ENCODE measurements around the gene PLEKHG5.
"Not testable (repeated sequence)": the region's sequence is repeated elsewhere in the genome, so short reads cannot be mapped to it uniquely, and the experiment has no call there.

Gene PLEKHG5

DNA sequence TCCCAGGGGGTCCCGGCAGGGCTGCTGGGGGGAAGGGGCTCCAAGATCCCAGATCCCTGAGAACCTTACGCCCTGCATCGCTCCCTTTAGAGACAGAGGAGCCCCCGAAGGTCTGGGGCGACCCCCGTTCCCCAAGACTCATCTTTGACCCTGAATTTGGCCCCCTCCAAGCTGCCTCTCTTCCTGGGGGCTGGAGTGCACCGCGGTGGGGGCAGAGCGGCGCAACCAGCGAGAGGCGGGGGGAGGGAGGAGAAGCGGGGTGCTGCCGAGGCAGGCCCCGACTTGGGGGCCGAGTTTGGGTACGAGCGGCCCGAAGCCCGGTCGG is 5.4 kb upstream of the PLEKHG5 start:
- H3K27me3 ChIP-seq (replicated peaks in 2 of 5; ENCODE audit: control insufficient read depth in 4 of 5, insufficient read depth in 5 of 5, low read length in 4 of 5), result peaks cover 0 to 39% (median 17%) of the 10 kb centered on the region in 5 experiments
- no peaks in the 10 kb centered on the region for H3K36me3 ChIP-seq (ENCODE audit: control insufficient read depth in 4 of 4, insufficient read depth in 4 of 4, low read length in 3 of 4)
- no peak for DNase-seq
- H3K9me3 ChIP-seq (ENCODE audit: control extremely low read depth in 1 of 5, control insufficient read depth in 4 of 5, insufficient read depth in 2 of 5, low read depth in 1 of 5, low read length in 4 of 5), result no peaks in the 10 kb centered on the region
- ChIA-PET POLR2A (no interaction called here), CTCF (interaction anchor here (1.9 kb wide), 1 partner anchor 8 kb away, joined by 5 read pairs; no protein-coding TSS in a partner anchor)
- no peak overlapping the region for H3K27ac ChIP-seq (ENCODE audit: insufficient read depth in 1 of 2, low read depth in 1 of 2, low read length in 2 of 2, poor library complexity in 1 of 2, severe bottlenecking in 2 of 2)
- peak overlapping the region in 4 of 7 experiments; percentile 23 to 51 (median 34) for H3K4me3 ChIP-seq (ENCODE audit: control insufficient read depth in 1 of 7, extremely low read depth in 1 of 7, insufficient read depth in 4 of 7, low read depth in 2 of 7, low read length in 6 of 7)
- 7% methylated on average over 16 of the region's 21 CpGs for WGBS (ENCODE audit: insufficient coverage)
- peaks cover 0 to 25% (median 20%) of the 10 kb centered on the region in 4 experiments for H3K4me1 ChIP-seq (ENCODE audit: control extremely low read depth in 1 of 4, control insufficient read depth in 4 of 4, insufficient read depth in 4 of 4, low read length in 3 of 4)

DNA sequence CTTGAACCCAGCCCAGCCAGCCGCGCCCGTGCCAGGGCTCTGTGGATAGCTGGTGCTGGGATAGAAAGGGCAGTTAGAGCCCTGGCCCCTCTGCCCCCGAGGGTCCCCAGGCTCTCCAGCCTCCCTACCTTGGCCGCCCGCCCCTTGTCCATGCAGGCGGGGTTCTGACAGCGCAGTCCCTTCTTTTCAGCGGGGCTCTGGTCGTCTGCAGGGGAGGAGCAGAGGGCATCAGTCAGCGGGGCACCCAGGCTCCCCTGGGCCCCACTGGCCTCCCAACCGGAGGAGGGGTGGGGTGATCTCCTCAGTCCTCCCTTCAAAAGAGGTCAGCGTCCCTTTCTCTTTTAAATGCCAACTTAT is 4.9 kb upstream of the PLEKHG5 start:
- no peak for DNase-seq
- ChIA-PET POLR2A (no interaction called here), CTCF (interaction anchor here (1.2 to 1.9 kb wide), 3 partner anchors 9 to 28 kb away, joined by 3 to 5 read pairs (median 4); no protein-coding TSS in a partner anchor)
- Histone ChIP-seq H3K36me3 (ENCODE audit: control insufficient read depth in 4 of 4, insufficient read depth in 4 of 4, low read length in 3 of 4) (no peaks in the 10 kb centered on the region), H3K4me3 (ENCODE audit: control insufficient read depth in 1 of 7, extremely low read depth in 1 of 7, insufficient read depth in 4 of 7, low read depth in 2 of 7, low read length in 6 of 7) (no peak overlapping the region), H3K27ac (ENCODE audit: insufficient read depth in 1 of 2, low read depth in 1 of 2, low read length in 2 of 2, poor library complexity in 1 of 2, severe bottlenecking in 2 of 2) (no peak overlapping the region), H3K27me3 (replicated peaks in 2 of 5; ENCODE audit: control insufficient read depth in 4 of 5, insufficient read depth in 5 of 5, low read length in 4 of 5) (peaks cover 0 to 39% (median 17%) of the 10 kb centered on the region in 5 experiments), H3K9me3 (ENCODE audit: control extremely low read depth in 1 of 5, control insufficient read depth in 4 of 5, insufficient read depth in 2 of 5, low read depth in 1 of 5, low read length in 4 of 5) (no peaks in the 10 kb centered on the region), H3K4me1 (ENCODE audit: control extremely low read depth in 1 of 4, control insufficient read depth in 4 of 4, insufficient read depth in 4 of 4, low read length in 3 of 4) (peaks cover 0 to 30% (median 21%) of the 10 kb centered on the region in 4 experiments)
- WGBS (ENCODE audit: insufficient coverage), result 15% methylated on average over 8 of the region's 13 CpGs

DNA sequence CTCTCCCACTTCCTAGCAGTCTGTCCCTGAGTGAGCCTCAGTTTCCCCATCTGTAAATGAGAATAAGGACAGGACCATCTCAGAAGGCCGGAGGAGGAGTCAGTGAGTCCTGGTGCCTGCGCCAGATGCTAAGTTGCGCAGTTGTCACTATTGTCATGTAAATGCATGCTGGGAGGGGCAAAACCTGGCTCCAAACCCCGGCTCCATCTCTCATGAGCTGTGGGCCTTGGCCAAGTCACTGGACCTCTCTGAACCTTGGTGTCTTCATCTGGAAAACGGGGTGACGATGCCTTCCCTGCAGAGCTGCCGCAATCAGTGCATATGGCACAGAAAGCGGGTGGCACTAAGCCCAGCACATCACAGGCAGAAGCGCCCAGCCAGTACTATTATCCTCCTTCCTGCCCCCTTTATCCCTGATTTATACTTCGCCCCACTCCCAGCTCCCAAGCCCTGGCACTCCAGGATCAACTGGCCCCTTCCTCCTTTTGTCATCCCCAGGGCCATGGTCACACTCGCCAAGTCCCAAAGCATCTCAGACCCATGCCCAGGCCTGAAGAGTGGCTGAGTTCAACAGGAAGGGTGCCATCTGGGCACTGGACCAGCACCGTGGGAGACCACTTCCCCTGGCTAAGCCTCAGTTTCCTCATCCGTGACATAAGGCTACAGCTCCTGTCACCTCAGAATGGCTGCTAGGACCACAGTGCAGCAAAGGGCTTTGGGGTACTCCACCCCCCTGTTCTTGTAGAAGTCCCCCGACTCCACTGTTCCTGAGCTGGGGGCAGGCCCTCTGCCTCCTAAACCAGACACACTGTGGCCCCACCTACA is 4.3 kb upstream of the PLEKHG5 start:
- ChIA-PET POLR2A (interaction anchor here (0.6 kb wide), 1 partner anchor 11 kb away, joined by 3 read pairs; no protein-coding TSS in a partner anchor), CTCF (interaction anchor here (1.2 to 1.9 kb wide), 3 partner anchors 9 to 27 kb away, joined by 3 to 5 read pairs (median 4); no protein-coding TSS in a partner anchor)
- Histone ChIP-seq H3K27me3 (replicated peaks in 2 of 5; ENCODE audit: control insufficient read depth in 4 of 5, insufficient read depth in 5 of 5, low read length in 4 of 5) (peaks cover 0 to 39% (median 17%) of the 10 kb centered on the region in 5 experiments), H3K4me1 (ENCODE audit: control extremely low read depth in 1 of 4, control insufficient read depth in 4 of 4, insufficient read depth in 4 of 4, low read length in 3 of 4) (peaks cover 0 to 34% (median 27%) of the 10 kb centered on the region in 4 experiments), H3K4me3 (ENCODE audit: control insufficient read depth in 1 of 7, extremely low read depth in 1 of 7, insufficient read depth in 4 of 7, low read depth in 2 of 7, low read length in 6 of 7) (no peak overlapping the region), H3K27ac (ENCODE audit: insufficient read depth in 1 of 2, low read depth in 1 of 2, low read length in 2 of 2, poor library complexity in 1 of 2, severe bottlenecking in 2 of 2) (no peak overlapping the region), H3K9me3 (ENCODE audit: control extremely low read depth in 1 of 5, control insufficient read depth in 4 of 5, insufficient read depth in 2 of 5, low read depth in 1 of 5, low read length in 4 of 5) (no peaks in the 10 kb centered on the region), H3K36me3 (ENCODE audit: control insufficient read depth in 4 of 4, insufficient read depth in 4 of 4, low read length in 3 of 4) (no peaks in the 10 kb centered on the region)
- DNase-seq, result no peak
- WGBS (ENCODE audit: insufficient coverage), result 81% methylated on average over 13 of the region's 14 CpGs

DNA sequence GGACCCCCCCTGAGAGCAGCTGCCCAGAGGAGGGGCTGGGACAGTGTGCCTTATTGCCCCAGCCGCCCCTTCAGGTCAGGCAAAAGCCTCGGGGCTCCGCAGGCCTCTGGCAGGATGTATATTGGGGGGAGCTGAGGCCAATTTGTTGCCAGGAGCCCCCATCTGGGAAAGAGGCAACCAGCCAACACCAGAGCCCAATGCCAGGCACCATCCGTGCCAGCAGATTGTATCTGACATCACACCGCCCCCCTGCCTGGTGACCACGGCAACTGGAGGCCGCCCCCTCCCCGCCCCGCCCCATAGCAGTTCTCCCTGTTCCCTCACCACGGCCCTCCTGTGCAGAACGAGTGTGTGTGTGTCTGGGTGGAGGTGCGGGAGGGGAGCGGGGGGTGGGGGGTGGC is 3.6 kb upstream of the PLEKHG5 start:
- 52% methylated on average over 3 of the region's 13 CpGs for WGBS (ENCODE audit: insufficient coverage)
- H3K4me3 ChIP-seq (ENCODE audit: control insufficient read depth in 1 of 7, extremely low read depth in 1 of 7, insufficient read depth in 4 of 7, low read depth in 2 of 7, low read length in 6 of 7), result no peak overlapping the region
- peaks cover 0 to 38% (median 33%) of the 10 kb centered on the region in 4 experiments for H3K4me1 ChIP-seq (ENCODE audit: control extremely low read depth in 1 of 4, control insufficient read depth in 4 of 4, insufficient read depth in 4 of 4, low read length in 3 of 4)
- peak; percentile 30 to 72 (median 58) for DNase-seq
- H3K27me3 ChIP-seq (replicated peaks in 2 of 5; ENCODE audit: control insufficient read depth in 4 of 5, insufficient read depth in 5 of 5, low read length in 4 of 5), result peaks cover 0 to 39% (median 17%) of the 10 kb centered on the region in 5 experiments
- H3K36me3 ChIP-seq (ENCODE audit: control insufficient read depth in 4 of 4, insufficient read depth in 4 of 4, low read length in 3 of 4), result no peaks in the 10 kb centered on the region
- ChIA-PET CTCF (interaction anchor here (1.2 to 1.9 kb wide), 2 partner anchors 10 to 27 kb away, joined by 3 to 5 read pairs; no protein-coding TSS in a partner anchor), POLR2A (interaction anchor here (0.6 kb wide), 2 partner anchors 12 to 35 kb away, joined by 3 read pairs; no protein-coding TSS in a partner anchor)
- no peak overlapping the region for H3K27ac ChIP-seq (ENCODE audit: insufficient read depth in 1 of 2, low read depth in 1 of 2, low read length in 2 of 2, poor library complexity in 1 of 2, severe bottlenecking in 2 of 2)
- no peaks in the 10 kb centered on the region for H3K9me3 ChIP-seq (ENCODE audit: control extremely low read depth in 1 of 5, control insufficient read depth in 4 of 5, insufficient read depth in 2 of 5, low read depth in 1 of 5, low read length in 4 of 5)

DNA sequence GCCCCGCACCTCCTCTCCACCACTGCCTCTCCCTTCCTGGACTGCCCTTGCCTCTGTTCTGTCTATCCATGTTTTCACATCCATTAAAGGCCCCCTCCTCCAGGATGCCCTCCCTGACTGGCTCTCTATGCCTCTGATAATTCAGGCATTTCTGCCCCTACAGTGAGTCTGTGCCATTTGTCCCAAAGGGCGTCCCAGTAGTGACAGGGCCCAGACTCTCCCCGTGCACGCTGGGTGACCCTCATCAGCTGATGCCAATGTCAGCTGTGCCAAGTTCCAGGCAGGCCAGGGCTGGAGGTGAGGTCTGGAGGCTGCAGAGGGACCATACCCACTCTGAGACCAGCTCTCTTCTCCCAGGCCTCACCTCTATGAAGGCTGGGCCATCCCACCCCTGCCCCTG is 3.2 kb upstream of the PLEKHG5 start:
- Histone ChIP-seq H3K36me3 (ENCODE audit: control insufficient read depth in 4 of 4, insufficient read depth in 4 of 4, low read length in 3 of 4) (no peaks in the 10 kb centered on the region), H3K4me1 (ENCODE audit: control extremely low read depth in 1 of 4, control insufficient read depth in 4 of 4, insufficient read depth in 4 of 4, low read length in 3 of 4) (peaks cover 0 to 42% (median 36%) of the 10 kb centered on the region in 4 experiments), H3K9me3 (ENCODE audit: control extremely low read depth in 1 of 5, control insufficient read depth in 4 of 5, insufficient read depth in 2 of 5, low read depth in 1 of 5, low read length in 4 of 5) (no peaks in the 10 kb centered on the region), H3K27ac (ENCODE audit: insufficient read depth in 1 of 2, low read depth in 1 of 2, low read length in 2 of 2, poor library complexity in 1 of 2, severe bottlenecking in 2 of 2) (no peak overlapping the region), H3K4me3 (ENCODE audit: control insufficient read depth in 1 of 7, extremely low read depth in 1 of 7, insufficient read depth in 4 of 7, low read depth in 2 of 7, low read length in 6 of 7) (no peak overlapping the region), H3K27me3 (replicated peaks in 2 of 5; ENCODE audit: control insufficient read depth in 4 of 5, insufficient read depth in 5 of 5, low read length in 4 of 5) (peaks cover 0 to 39% (median 17%) of the 10 kb centered on the region in 5 experiments)
- ChIA-PET CTCF (no interaction called here), POLR2A (interaction anchor here (0.6 kb wide), 1 partner anchor 34 kb away, joined by 3 read pairs; no protein-coding TSS in a partner anchor)
- DNase-seq, result no peak
- WGBS (ENCODE audit: insufficient coverage), result 93% methylated on average over 4 of the region's 4 CpGs

DNA sequence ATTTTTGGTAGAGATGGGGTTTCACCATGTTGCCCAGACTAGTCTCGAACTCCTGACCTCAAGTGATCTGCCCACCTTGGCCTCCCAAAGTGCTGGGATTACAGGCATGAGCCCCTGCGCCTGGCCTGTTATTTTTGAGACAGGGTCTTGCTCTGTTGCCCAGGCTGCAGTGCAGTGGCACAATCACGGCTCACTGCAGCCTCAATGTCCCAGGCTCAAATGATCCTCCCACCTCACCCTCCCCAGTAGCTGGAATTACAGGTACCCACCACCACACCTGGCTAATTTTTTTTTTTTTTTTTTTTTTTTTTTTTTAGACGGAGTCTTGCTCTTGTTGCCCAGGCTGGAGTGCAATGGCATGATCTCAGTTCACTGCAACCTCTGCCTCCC is 2.4 kb upstream of the PLEKHG5 start:
- ChIA-PET POLR2A (interaction anchor here (0.8 kb wide), 1 partner anchor 1838 kb away, joined by 4 read pairs; no protein-coding TSS in a partner anchor), CTCF (interaction anchor here (1.3 to 4.7 kb wide), 2 partner anchors 15 to 60 kb away, joined by 3 to 20 read pairs; partner anchors contain the start of gene NOL9)
- WGBS (ENCODE audit: insufficient coverage), result 100% methylated on average over 2 of the region's 4 CpGs
- H3K36me3 ChIP-seq (ENCODE audit: control insufficient read depth in 4 of 4, insufficient read depth in 4 of 4, low read length in 3 of 4); H3K27ac ChIP-seq (ENCODE audit: insufficient read depth in 1 of 2, low read depth in 1 of 2, low read length in 2 of 2, poor library complexity in 1 of 2, severe bottlenecking in 2 of 2); H3K4me3 ChIP-seq (ENCODE audit: control insufficient read depth in 1 of 7, extremely low read depth in 1 of 7, insufficient read depth in 4 of 7, low read depth in 2 of 7, low read length in 6 of 7); H3K9me3 ChIP-seq (ENCODE audit: control extremely low read depth in 1 of 5, control insufficient read depth in 4 of 5, insufficient read depth in 2 of 5, low read depth in 1 of 5, low read length in 4 of 5); DNase-seq: not testable (repeated sequence)
- H3K4me1 ChIP-seq (ENCODE audit: control extremely low read depth in 1 of 4, control insufficient read depth in 4 of 4, insufficient read depth in 4 of 4, low read length in 3 of 4), result peaks cover 0 to 43% (median 36%) of the 10 kb centered on the region in 4 experiments
- H3K27me3 ChIP-seq (replicated peaks in 2 of 5; ENCODE audit: control insufficient read depth in 4 of 5, insufficient read depth in 5 of 5, low read length in 4 of 5), result peaks cover 0 to 32% (median 17%) of the 10 kb centered on the region in 5 experiments

DNA sequence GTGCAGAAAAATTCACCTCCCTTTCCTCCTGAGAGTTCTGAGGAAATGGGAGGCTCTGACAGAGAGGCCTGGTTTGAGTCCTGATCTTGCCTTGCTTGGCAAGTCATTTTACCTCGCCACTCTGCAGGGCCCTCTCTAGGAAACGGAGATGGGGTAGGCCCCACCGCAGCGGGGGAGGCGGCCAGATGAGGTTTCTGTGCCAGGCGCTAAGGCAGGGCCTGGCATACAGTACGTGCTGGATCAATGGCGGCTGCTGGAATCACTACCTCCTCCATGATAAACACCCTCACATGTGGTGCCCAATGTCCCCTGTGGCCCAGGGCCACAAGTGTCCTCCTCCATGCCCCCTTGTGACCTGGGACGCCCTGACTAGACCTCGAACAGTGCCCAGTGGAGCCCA is 499 bp upstream of the PLEKHG5 start:
- WGBS (ENCODE audit: insufficient coverage), result 83% methylated on average over 10 of the region's 10 CpGs
- Histone ChIP-seq H3K4me1 (ENCODE audit: control extremely low read depth in 1 of 4, control insufficient read depth in 4 of 4, insufficient read depth in 4 of 4, low read length in 3 of 4) (peaks cover 0 to 34% (median 30%) of the 10 kb centered on the region in 4 experiments), H3K27ac (ENCODE audit: insufficient read depth in 1 of 2, low read depth in 1 of 2, low read length in 2 of 2, poor library complexity in 1 of 2, severe bottlenecking in 2 of 2) (no peak overlapping the region), H3K27me3 (replicated peaks in 2 of 5; ENCODE audit: control insufficient read depth in 4 of 5, insufficient read depth in 5 of 5, low read length in 4 of 5) (peaks cover 0 to 20% (median 13%) of the 10 kb centered on the region in 5 experiments), H3K4me3 (ENCODE audit: control insufficient read depth in 1 of 7, extremely low read depth in 1 of 7, insufficient read depth in 4 of 7, low read depth in 2 of 7, low read length in 6 of 7) (no peak overlapping the region), H3K36me3 (ENCODE audit: control insufficient read depth in 4 of 4, insufficient read depth in 4 of 4, low read length in 3 of 4) (no peaks in the 10 kb centered on the region), H3K9me3 (ENCODE audit: control extremely low read depth in 1 of 5, control insufficient read depth in 4 of 5, insufficient read depth in 2 of 5, low read depth in 1 of 5, low read length in 4 of 5) (no peaks in the 10 kb centered on the region)
- CTCF ChIA-PET, result interaction anchor here (0.5 to 4.7 kb wide), 6 partner anchors 13 to 154 kb away, joined by 3 to 20 read pairs (median 5); no protein-coding TSS in a partner anchor
- POLR2A ChIA-PET, result no interaction called here
- peak in 2 of 3 donors; percentile 35 to 39 for DNase-seq

Data from common myeloid progenitor, CD34-positive (primary cell).